Endothelial cell of umbilical vein (primary cell): Measurements from ENCODE around the gene EPB41L2. TPM values are rescaled to one million over a fixed set of nuclear protein-coding genes. Genes with fewer than 3 reads are reported as not detected.

Experiments
- BruUV-seq: library from RNA; stranded (reverse); fragments of 400-500 nt; replicated peaks from 2 replicates; lab custom pipeline; 2021; lab: Mats Ljungman, UMichigan
- CTCF ChIA-PET: fragments of 300-600, 350-600 bp; sonication (Branson Sonifier 250); formaldehyde crosslinking; loops from one replicate; lab custom pipeline; 2021; ENCODE audit warnings: antibody characterized with exemption, inconsistent platforms; lab: Charles Lee
- POLR2A ChIA-PET: fragments of 300-600, 350-600 bp; sonication (Branson Sonifier 250); formaldehyde crosslinking; loops from one replicate; lab custom pipeline; 2021; ENCODE audit warnings: antibody characterized with exemption, inconsistent platforms; lab: Charles Lee
- DNase-seq: peaks from one replicate; pipeline ENCODE4 v3.0.0-alpha.2; 2011; ENCODE audit warnings: low read depth, low spot score
- FAIRE-seq: peaks from 2 replicates; lab custom pipeline; 2011; peaks lifted over from hg19 to GRCh38; lab: Jason Lieb, UNC
- H2AFZ ChIP-seq: 2 replicates; pipeline ENCODE4 v1.6.0; 2012; ENCODE audit warnings: low read depth, low read length, control low read depth, inconsistent platforms
- H3K27ac ChIP-seq: 2 replicates; pipeline ENCODE4 v1.5.1; 2011; ENCODE audit warnings: low read depth, mild to moderate bottlenecking, control low read depth, low read length, moderate library complexity; ENCODE audit not compliant: insufficient read depth
- H3K27me3 ChIP-seq, 2 experiments: 2 replicates each; pipeline versions ENCODE4 v1.6.0 to v1.6.1; 2011; ENCODE audit warnings: low read length in 2 of 2, mixed read lengths in 1 of 2; ENCODE audit not compliant: control insufficient read depth in 2 of 2, insufficient read depth in 2 of 2
- H3K36me3 ChIP-seq, 2 experiments: 2 replicates in 1 of 2; 3 replicates in 1 of 2; pipeline ENCODE4 v1.5.1; 2011; ENCODE audit warnings: low read length in 2 of 2, mild to moderate bottlenecking in 1 of 2, moderate library complexity in 1 of 2; ENCODE audit not compliant: control insufficient read depth in 2 of 2, insufficient read depth in 2 of 2; ENCODE audit errors: extremely low read depth in 1 of 2
- H3K4me1 ChIP-seq: 3 replicates; pipeline ENCODE4 v1.5.1; 2011; ENCODE audit warnings: mild to moderate bottlenecking, low read length; ENCODE audit not compliant: control insufficient read depth, insufficient read depth; ENCODE audit errors: extremely low read depth
- H3K4me2 ChIP-seq: 2 replicates; pipeline ENCODE4 v1.6.1; 2011; ENCODE audit warnings: low read length, control low read depth, mixed read lengths; ENCODE audit not compliant: insufficient read depth
- H3K4me3 ChIP-seq, 3 experiments: fragments of 200-600 bp in 1 of 3; sonication (generic), shearing (Covaris generic) in 1 of 3; replicated peaks in 1 of 3; 2 replicates each; pipeline ENCODE4 v1.5.1; 2011 to 2016; ENCODE audit warnings: control low read depth in 3 of 3, low read length in 3 of 3, mild to moderate bottlenecking in 2 of 3, inconsistent platforms in 1 of 3, low read depth in 1 of 3, moderate library complexity in 1 of 3; ENCODE audit not compliant: insufficient read depth in 1 of 3
- H3K79me2 ChIP-seq: 2 replicates; pipeline ENCODE4 v1.6.0; 2012; ENCODE audit warnings: low read length, inconsistent platforms; ENCODE audit not compliant: control insufficient read depth, insufficient read depth
- H3K9ac ChIP-seq: replicated peaks from 2 replicates; pipeline ENCODE3; 2011; ENCODE audit warnings: low read length, control low read depth; ENCODE audit not compliant: insufficient read depth; ENCODE audit errors: extremely low read depth
- H3K9me1 ChIP-seq: replicated peaks from 3 replicates; pipeline ENCODE4 v1.6.0; 2011; ENCODE audit warnings: mild to moderate bottlenecking, low read length; ENCODE audit not compliant: control insufficient read depth, insufficient read depth; ENCODE audit errors: extremely low read depth
- H3K9me3 ChIP-seq: replicated peaks from 2 replicates; pipeline ENCODE4 v1.5.1; 2012; ENCODE audit warnings: low read length, inconsistent platforms; ENCODE audit not compliant: control insufficient read depth, insufficient read depth
- H4K20me1 ChIP-seq: replicated peaks from 2 replicates; pipeline ENCODE3; 2011; ENCODE audit warnings: mild to moderate bottlenecking, low read length; ENCODE audit not compliant: control insufficient read depth, insufficient read depth; ENCODE audit errors: extremely low read depth
- CTCF ChIP-seq, 2 donors: IDR thresholded peaks; 1 replicate in 1 of 2; 2 replicates in 1 of 2; pipeline ENCODE4 v1.5.1; 2011; ENCODE audit warnings: low read length in 2 of 2, mild to moderate bottlenecking in 2 of 2, moderate library complexity in 2 of 2, control low read depth in 1 of 2, inconsistent platforms in 1 of 2, low read depth in 1 of 2; ENCODE audit not compliant: insufficient read depth in 1 of 2; ENCODE audit errors: extremely low read depth in 1 of 2
- EZH2 ChIP-seq: IDR thresholded peaks from 2 replicates; pipeline ENCODE4 v1.6.1; 2012; ENCODE audit warnings: borderline replicate concordance, low read depth, mild to moderate bottlenecking, moderate library complexity, low read length, inconsistent platforms; ENCODE audit not compliant: severe bottlenecking
- FOS ChIP-seq: IDR thresholded peaks from 2 replicates; pipeline ENCODE4 v1.6.1; 2011; ENCODE audit warnings: mild to moderate bottlenecking, low read length, moderate library complexity, borderline replicate concordance; ENCODE audit not compliant: insufficient read depth
- GATA2 ChIP-seq: IDR thresholded peaks from 2 replicates; pipeline ENCODE4 v1.7.0; 2011; ENCODE audit warnings: low read depth, mild to moderate bottlenecking, moderate library complexity, mixed read lengths, low read length; ENCODE audit not compliant: insufficient read length, insufficient read depth
- JUN ChIP-seq: IDR thresholded peaks from 2 replicates; pipeline ENCODE4 v1.6.1; 2011; ENCODE audit warnings: borderline replicate concordance, low read depth; ENCODE audit not compliant: insufficient read length, insufficient read depth
- MAX ChIP-seq: IDR thresholded peaks from 2 replicates; pipeline ENCODE4 v1.6.1; 2011; ENCODE audit not compliant: insufficient read depth, insufficient read length
- MYC ChIP-seq: IDR thresholded peaks from one replicate; pipeline ENCODE4 v1.6.1; 2011; ENCODE audit warnings: mild to moderate bottlenecking, low read depth, low read length
- POLR2A ChIP-seq: IDR thresholded peaks from 2 replicates; pipeline ENCODE4 v1.6.1; 2012; ENCODE audit warnings: low read depth, mild to moderate bottlenecking, control low read depth, low read length
- POLR2AphosphoS5 ChIP-seq: IDR thresholded peaks from 2 replicates; pipeline ENCODE4 v1.6.1; 2012; ENCODE audit warnings: low read depth, mild to moderate bottlenecking, control low read depth, low read length, moderate library complexity; ENCODE audit not compliant: insufficient read depth
- dilution Hi-C: fragments of 300-500 bp; cut with MboI; formaldehyde crosslinking; loops from one replicate; pipeline ENCODE4 v1.15.0; 2019; ENCODE audit warnings: low sequenced_read_pairs; ENCODE audit not compliant: extremely low pct_ligation_motif_present
- intact Hi-C: fragments of 100-400 bp; cut with micrococcal nuclease; formaldehyde crosslinking; loops from one replicate; pipeline ENCODE4 v1.10.0; 2022
- polyA plus RNA-seq, 4 experiments: library from polyadenylated mRNA; depleted of rRNA in 3 of 4; stranded (reverse) in 3 of 4; unstranded in 1 of 4; fragments of >200 nt; gene quantifications; 2 replicates each; pipeline versions ENCODE4 v1.2.1 to v1.2.3, GENCODE V29; 2011 to 2012; ENCODE audit warnings: missing spikeins in 1 of 4
- total RNA-seq: library from RNA; stranded (reverse); gene quantifications from 2 replicates; pipeline ENCODE4 v1.2.3, GENCODE V29; 2021

The EPB41L2 gene
- total and polyA plus RNA-seq, 2 donors (not counting 3 experiments of a cell fraction or from before 2014, with no cell fraction given), result 26.5 to 87.7 TPM

GRCh38 chr6:130980310-130981032 lies 82.6 kb downstream of the EPB41L2 start:
- Histone ChIP-seq H3K9ac (no peak overlapping the region), H3K4me1 (peaks cover 3% of the 10 kb centered on the region), H3K36me3 (no peaks in the 10 kb centered on the region), H3K4me3 (no peak overlapping the region), H2AFZ (no peak overlapping the region), H3K79me2 (peaks cover 43% of the 10 kb centered on the region), H3K9me3 (no peaks in the 10 kb centered on the region), H3K27ac (no peak overlapping the region), H3K4me2 (no peak overlapping the region), H3K9me1 (peaks cover 2% of the 10 kb centered on the region), H3K27me3 (no peaks in the 10 kb centered on the region), H4K20me1 (no peaks in the 10 kb centered on the region)
- ChIA-PET CTCF (interaction anchor here (0.6 to 2.1 kb wide), 5 partner anchors 11 to 91 kb away, joined by 3 to 6 read pairs (median 4); no protein-coding TSS in a partner anchor), POLR2A (no interaction called here)
- dilution Hi-C loops (no loop called here), intact Hi-C loops (no loop called here)
- TF ChIP-seq GATA2, result no peak
- no peak for TF ChIP-seq POLR2AphosphoS5
- TF ChIP-seq EZH2, result no peak
- no peak for TF ChIP-seq JUN
- no peak for TF ChIP-seq POLR2A
- TF ChIP-seq FOS, result no peak
- no peak for TF ChIP-seq CTCF (IDR thresholded peaks at IDR 0.05; ENCODE audit: extremely low read depth in 1 of 2, insufficient read depth in 1 of 2, low read depth in 1 of 2, low read length in 2 of 2)
- no peak for TF ChIP-seq MAX
- TF ChIP-seq MYC, result no peak
- no TSS peak for BruUV-seq
- FAIRE-seq (no peak), DNase-seq (no peak)
